IgD-negative memory B cell (primary cell): ENCODE data around the gene MAD2L1BP. TPM values are rescaled to one million over a fixed set of nuclear protein-coding genes. Genes with fewer than 3 reads are reported as not detected.

ENCODE experiments used
- H3K27ac Mint-ChIP-seq, 3 donors: one replicate each; pipeline ENCODE4 v1.8.0; 2020 to 2022; ENCODE audit warnings: mild to moderate bottlenecking in 3 of 3, mixed read lengths in 3 of 3, moderate library complexity in 1 of 3
- H3K27me3 Mint-ChIP-seq: one replicate; pipeline ENCODE4 v1.8.0; 2021; ENCODE audit warnings: mixed read lengths
- H3K36me3 Mint-ChIP-seq: one replicate; pipeline ENCODE4 v1.8.0; 2020; ENCODE audit warnings: mild to moderate bottlenecking, mixed read lengths
- H3K4me1 Mint-ChIP-seq, 3 donors: one replicate each; pipeline ENCODE4 v1.8.0; 2020 to 2022; ENCODE audit warnings: mixed read lengths in 3 of 3, mild to moderate bottlenecking in 1 of 3
- H3K4me3 Mint-ChIP-seq, 4 donors: one replicate each; pipeline ENCODE4 v1.8.0; 2020 to 2022; ENCODE audit warnings: mild to moderate bottlenecking in 4 of 4, mixed read lengths in 4 of 4, moderate library complexity in 3 of 4
- H3K9me3 Mint-ChIP-seq, 3 donors: one replicate each; pipeline ENCODE4 v1.8.0; 2020 to 2021; ENCODE audit warnings: mixed read lengths in 3 of 3, mild to moderate bottlenecking in 1 of 3
- polyA plus RNA-seq: library from polyadenylated mRNA; unstranded; fragments of 300-500 nt; fragmentation: Illumina TruSeq; gene quantifications from one replicate; pipeline ENCODE4 v1.2.3, GENCODE V29; 2021

The MAD2L1BP gene
- polyA plus RNA-seq, 1 donor from 2014 or later = 23.3 TPM

DNA sequence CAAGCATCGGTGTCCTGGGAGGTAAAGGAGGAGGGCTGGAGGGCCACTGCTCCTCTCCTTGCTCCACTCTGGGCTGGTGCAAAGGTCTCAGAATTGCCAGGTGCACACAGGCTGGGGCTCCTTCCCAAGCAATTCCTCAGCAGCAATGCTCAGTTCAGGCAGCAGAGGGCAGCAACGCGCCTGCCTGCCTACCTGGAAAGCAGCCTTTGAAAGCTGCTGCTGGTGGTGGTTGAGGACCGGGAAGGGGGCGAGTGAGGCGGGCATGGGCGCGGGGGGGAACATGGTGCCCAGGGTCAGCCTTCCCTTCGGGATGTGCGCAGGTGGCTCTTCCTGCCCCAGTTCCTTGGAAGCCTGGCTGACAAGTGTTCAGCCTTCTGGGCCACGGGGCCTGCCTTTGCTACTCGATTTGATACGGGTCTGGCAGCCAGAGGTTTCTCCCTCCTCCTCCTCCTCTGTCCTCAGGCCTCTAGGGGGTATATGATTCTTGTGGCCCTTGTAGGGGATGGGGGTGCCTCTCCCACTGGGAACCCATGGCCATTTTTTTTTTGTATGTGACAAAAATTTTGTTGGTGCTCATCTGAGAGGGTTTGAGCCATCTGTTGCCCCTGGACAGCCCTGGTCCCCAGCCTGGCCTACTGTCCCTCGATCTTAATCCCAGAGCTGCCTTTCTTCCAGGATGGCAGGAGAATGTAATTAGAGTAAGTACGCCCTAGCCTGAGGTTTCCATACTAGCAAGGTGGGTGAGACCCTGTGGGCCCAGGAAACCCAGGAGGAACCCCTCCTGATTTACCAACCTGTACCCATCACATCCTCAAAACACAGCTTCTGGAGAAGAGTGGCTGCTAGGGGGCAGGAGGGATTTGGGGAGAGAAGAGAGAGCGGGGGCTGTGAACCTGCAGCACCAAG is 31.9 kb downstream of the MAD2L1BP start:
- Mint-ChIP-seq H3K4me3 (peak overlapping the region in 2 of 4 donors; percentile 12 to 52), H3K9me3 (no peaks in the 10 kb centered on the region), H3K27me3 (no peaks in the 10 kb centered on the region), H3K27ac (peak overlapping the region in 1 of 3 donors; percentile 72), H3K36me3 (peaks cover 1% of the 10 kb centered on the region), H3K4me1 (peaks cover 9 to 13% (median 11%) of the 10 kb centered on the region in 3 donors)

DNA sequence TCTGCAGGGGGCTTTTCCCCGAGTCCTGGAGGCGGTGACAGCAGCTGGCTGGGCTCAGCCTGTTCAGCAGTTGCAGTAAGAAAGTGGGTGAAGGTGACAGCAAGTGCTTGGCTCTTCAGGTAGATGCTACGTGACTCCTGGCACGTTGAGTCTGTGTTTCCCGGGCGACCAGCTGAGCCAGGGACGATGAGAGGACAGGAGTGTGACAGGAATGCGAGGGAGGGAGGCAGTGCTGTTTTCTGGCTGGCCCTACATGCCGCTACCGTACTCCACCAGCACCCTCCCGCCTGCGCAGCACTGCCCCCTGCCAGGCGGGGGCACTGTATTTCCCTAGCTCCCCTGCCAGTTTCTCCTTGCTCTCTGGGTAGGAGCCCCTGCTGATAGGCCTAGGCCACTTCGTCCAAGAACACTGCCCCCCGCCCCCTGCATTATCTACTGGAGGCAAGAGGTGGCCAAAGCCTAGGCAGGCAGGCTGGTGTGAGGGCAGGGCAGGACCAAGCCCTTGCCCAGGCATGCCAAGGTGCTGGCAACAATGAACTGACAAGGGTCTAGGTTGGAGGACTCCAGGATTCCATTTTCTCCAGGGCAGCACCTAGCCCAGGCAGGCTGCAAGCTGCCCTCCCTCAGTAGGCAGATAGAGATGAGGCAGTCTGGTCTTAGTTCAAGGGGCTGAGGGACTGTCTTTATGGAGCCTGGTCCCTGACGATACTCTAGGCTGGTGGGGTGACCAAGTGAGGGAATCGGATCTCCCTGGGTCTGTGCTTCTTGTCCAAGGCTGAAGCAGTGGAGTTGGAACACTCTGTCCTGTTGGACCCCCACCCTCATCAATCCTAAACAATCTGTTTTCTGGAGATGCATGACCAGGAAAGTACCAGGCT is 32.8 kb downstream of the MAD2L1BP start:
- H3K9me3 Mint-ChIP-seq = no peaks in the 10 kb centered on the region
- H3K27me3 Mint-ChIP-seq = no peaks in the 10 kb centered on the region
- H3K4me3 Mint-ChIP-seq = peak overlapping the region in 2 of 4 donors; percentile 65 to 77
- H3K36me3 Mint-ChIP-seq = peaks cover 3% of the 10 kb centered on the region
- H3K27ac Mint-ChIP-seq = no peak overlapping the region
- peaks cover 9 to 13% (median 11%) of the 10 kb centered on the region in 3 donors for H3K4me1 Mint-ChIP-seq

DNA sequence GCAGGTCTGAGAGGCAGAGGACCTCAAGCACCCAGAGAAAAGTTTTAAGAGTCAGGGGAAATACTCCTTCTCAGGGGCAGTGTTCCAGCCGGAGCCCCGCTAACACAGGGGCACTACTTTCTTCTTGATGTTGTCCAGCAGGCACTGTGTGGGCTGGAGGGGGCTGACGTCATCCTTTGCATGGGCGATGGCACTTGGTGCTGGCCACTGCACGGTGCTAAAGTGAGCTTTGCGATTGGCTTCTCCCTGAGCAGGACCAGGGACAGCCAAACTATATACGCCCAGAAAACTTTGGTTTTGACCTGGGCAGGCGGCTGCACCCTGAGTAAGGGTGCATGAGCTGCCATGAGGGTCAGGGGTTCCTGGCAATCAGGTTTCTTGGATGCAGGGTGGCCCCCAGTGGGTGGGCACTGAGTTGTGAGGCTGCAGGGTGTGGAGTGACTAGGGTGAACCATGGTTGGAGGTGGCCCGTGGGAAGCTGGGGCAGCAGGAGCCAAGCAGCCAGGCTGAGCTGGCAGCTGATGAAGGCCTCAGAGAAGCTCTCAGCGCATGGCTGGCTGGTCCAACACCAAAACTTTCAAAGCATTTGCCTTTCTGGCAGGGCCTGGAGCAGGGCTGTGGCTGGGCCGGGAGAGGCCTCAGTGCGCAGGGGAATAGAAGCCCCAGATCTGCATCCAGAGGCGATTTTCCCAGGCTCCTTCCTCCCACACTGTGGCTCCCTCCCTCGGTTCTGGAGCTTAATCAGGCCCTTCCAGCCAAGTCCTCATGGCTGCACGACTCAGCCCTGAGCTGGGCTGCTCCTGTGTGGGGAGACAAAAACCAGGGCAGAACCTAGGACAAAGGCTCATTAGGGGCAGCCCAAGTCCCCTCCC is 33.6 kb downstream of the MAD2L1BP start:
- Mint-ChIP-seq H3K4me3 (no peak overlapping the region), H3K27me3 (no peaks in the 10 kb centered on the region), H3K27ac (no peak overlapping the region), H3K9me3 (no peaks in the 10 kb centered on the region), H3K4me1 (peaks cover 9 to 13% (median 11%) of the 10 kb centered on the region in 3 donors), H3K36me3 (peaks cover 3% of the 10 kb centered on the region)

DNA sequence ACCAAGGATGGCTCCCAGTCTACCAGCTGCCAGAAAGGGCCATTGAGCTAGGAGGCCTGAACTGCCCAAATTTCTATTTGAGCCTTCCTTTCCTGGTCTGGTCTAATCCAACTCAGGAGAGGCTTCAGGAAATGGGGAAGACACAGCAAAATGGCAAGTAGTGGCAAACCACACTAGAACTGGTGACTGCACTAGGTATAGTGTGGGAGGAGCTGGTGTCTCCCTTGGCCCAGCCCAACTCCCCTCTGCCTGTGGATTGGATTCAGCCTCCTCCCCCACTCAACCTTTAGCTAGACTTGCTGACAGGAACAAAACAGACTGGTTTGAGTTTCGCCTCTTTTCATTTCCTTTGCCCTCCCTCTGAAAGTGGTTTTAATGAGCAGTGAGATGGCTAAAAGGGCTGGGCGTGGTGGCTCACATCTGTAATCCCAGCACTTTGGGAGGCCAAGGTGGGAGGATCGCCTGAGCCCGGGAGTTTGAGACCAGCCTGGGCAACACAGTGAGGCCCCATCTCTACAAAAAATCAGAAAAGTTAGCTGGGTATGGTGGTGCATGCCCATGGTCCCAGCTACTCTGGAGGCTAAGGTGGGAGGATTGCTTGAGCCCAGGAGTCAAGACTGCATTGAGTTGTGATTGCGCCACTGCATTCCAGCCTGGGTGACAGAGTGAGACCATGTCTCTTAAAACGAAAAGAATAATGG is 34.4 kb downstream of the MAD2L1BP start:
- Mint-ChIP-seq H3K4me3 (peak overlapping the region in 1 of 4 donors; percentile 49), H3K4me1 (peaks cover 9 to 13% (median 11%) of the 10 kb centered on the region in 3 donors), H3K36me3 (peaks cover 3% of the 10 kb centered on the region), H3K27me3 (no peaks in the 10 kb centered on the region), H3K9me3 (no peaks in the 10 kb centered on the region), H3K27ac (peak overlapping the region in 1 of 3 donors; percentile 81)

DNA sequence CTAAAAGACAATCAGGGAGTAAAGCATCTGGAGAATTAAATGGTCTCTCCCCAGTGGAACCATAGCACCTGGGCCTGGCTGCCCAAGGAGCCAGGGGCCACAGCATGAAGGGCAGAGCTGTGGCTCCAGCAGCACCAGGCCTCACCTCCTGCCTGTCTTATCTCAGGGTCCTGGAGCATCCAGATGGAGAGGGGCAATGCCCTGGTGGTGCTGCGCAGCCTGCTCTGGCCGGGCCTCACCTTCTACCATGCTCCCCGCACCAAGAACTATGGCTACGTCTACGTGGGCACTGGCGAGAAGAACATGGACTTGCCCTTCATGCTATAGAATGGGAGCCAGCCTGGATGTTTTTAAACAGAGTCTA is 35.0 kb downstream of the MAD2L1BP start:
- peak overlapping the region in 1 of 3 donors; percentile 81 for H3K27ac Mint-ChIP-seq
- no peaks in the 10 kb centered on the region for H3K9me3 Mint-ChIP-seq
- peaks cover 3% of the 10 kb centered on the region for H3K36me3 Mint-ChIP-seq
- H3K27me3 Mint-ChIP-seq = no peaks in the 10 kb centered on the region
- H3K4me1 Mint-ChIP-seq = peaks cover 9 to 13% (median 11%) of the 10 kb centered on the region in 3 donors
- H3K4me3 Mint-ChIP-seq = no peak overlapping the region

DNA sequence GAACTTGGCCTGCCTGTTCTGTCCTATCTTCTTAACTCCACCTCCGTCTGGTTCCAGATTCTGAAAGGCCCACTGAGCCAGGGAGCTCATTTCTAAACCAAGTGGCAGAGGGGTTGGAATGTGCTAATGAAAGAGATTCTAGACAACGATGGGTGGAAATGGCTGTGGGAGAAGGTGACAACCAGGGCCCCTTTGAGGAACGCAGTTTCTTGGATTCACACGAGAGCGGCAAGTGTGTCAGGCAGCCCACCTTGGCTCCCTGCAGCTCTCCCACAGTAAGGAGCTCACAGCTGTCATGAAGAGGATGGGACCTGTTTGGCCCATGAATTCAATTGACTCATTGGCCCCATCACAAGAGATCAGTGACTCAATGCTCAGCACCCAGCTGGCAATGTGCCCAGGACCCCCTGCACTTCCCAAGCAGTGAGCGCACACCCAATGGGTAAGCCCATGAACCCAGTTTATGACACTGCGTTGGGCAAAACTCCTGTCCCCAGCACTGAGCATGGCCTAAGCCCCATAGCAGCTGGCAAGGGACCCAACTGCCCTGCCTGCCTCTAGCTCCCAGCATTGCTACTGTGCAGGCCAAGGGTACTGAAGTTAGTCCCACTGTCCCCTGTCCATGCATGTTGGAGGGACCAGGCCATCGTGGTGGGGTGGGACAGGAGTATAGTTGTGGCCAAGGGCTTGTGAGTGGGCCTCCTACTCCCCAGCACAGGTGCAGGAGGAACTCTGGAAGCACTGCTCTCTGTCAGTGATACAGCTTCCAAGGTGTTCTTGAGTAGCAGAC is 35.6 kb downstream of the MAD2L1BP start:
- peak overlapping the region in 1 of 4 donors; percentile 2 for H3K4me3 Mint-ChIP-seq
- H3K27me3 Mint-ChIP-seq = no peaks in the 10 kb centered on the region
- H3K4me1 Mint-ChIP-seq = peaks cover 9 to 13% (median 11%) of the 10 kb centered on the region in 3 donors
- peak overlapping the region in 1 of 3 donors; percentile 12 for H3K27ac Mint-ChIP-seq
- H3K9me3 Mint-ChIP-seq = no peaks in the 10 kb centered on the region
- H3K36me3 Mint-ChIP-seq = peaks cover 3% of the 10 kb centered on the region

DNA sequence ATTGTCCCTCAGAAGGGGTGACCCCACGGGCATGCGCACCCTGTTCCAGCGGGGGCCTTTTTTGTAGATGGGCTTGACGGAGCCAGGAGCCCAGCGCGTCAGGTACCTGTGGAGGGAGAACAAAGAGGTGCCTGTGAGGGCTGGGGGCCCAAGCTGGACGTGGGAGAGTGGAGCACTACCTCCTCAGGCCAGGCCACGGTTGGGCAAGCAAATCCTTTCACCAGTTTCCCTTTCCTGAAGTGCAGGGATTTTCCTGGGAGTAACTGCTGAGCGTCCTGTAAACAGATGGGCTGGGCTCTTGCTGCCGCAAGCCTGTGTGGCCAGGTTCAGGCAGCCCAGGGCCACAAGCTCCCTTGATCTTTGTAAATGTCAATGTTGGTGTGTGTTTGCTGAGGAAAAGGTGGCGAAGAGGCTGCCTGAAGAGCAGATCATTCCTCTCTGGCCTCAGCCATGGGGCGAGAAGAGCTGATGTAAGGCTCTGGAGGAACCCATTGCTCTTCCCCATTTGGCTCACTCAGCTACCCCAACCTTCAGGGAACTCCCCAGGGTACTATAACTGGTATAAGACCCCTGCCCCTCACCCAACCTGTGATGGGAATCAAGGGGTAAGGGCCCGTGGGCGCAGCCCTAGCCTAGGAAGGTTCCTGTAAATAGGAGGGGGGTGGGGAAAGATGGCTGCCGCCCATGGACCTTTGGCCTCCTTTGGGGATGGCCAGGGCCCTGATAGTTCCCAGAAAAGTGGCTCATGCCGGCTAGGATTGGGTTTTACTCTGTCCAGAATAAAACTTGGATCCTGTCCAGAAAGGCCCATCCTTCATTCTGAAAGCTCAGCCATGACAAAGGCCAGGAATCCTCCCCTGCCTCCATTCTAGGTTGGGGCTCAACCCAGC is 36.4 kb downstream of the MAD2L1BP start:
- H3K4me3 Mint-ChIP-seq = no peak overlapping the region
- peaks cover 9 to 12% (median 11%) of the 10 kb centered on the region in 3 donors for H3K4me1 Mint-ChIP-seq
- H3K9me3 Mint-ChIP-seq = no peaks in the 10 kb centered on the region
- peaks cover 3% of the 10 kb centered on the region for H3K36me3 Mint-ChIP-seq
- no peak overlapping the region for H3K27ac Mint-ChIP-seq
- H3K27me3 Mint-ChIP-seq = no peaks in the 10 kb centered on the region

DNA sequence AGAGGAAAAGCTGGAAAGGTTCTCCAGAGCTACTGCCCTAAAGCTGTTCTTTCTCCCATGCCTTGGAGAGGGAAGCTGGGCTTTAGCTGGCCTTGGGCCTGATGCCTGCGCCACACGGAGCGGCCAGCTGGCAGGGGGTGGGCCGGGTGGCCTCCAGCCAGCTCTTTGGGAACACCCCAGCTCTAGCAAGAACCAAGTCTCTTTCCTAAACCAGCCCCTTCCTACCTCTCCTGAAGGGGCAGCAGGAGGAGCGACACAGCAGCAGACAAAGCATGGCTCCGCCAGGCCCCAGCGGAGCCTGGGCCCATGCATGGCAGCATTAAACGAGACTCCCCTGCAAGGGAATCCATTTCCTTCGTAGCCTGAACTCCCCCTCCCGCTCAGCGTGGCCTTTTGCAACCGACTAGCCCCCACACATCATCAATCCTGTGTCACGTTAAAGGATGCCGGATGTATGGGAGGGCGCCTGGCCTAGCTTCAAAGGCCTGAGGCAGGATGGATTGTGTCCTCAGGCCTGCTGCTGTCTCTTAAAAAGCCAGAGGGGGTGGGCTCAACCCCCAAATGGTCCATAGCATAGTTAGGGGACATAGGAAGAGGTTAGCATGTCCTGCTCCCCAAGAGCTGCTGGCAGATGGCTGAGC is 37.9 kb downstream of the MAD2L1BP start:
- Mint-ChIP-seq H3K27ac (peak overlapping the region in 1 of 3 donors; percentile 89), H3K9me3 (no peaks in the 10 kb centered on the region)

DNA sequence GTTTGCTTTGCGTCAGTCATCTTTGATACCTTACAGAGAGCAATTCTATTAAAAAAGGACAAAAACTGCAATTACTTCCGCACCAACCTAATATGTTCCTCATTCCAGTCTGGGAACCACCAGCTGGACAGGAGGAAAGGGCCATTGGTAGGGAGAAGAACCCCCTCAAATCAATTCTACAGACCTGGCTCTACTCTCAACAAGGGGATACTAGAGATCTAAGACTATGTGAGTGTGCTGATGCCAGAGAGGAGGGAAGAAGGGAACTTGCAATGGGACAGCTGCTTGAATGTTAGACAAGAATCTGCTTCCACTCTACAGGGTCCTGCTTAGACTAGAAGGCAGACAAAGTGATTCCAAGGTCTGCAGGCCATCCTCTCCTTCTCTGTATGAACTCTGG is 38.7 kb downstream of the MAD2L1BP start:
- H3K27me3 Mint-ChIP-seq = no peaks in the 10 kb centered on the region
- peaks cover 0 to 2% (median 0%) of the 10 kb centered on the region in 3 donors for H3K4me1 Mint-ChIP-seq
- H3K27ac Mint-ChIP-seq = no peak overlapping the region
- peaks cover 3% of the 10 kb centered on the region for H3K36me3 Mint-ChIP-seq
- H3K9me3 Mint-ChIP-seq = no peaks in the 10 kb centered on the region
- no peak overlapping the region for H3K4me3 Mint-ChIP-seq

More for the DNA sequence above, 37.9 kb downstream of the MAD2L1BP start:
- H3K4me3 Mint-ChIP-seq = no peak overlapping the region
- no peaks in the 10 kb centered on the region for H3K27me3 Mint-ChIP-seq
- H3K36me3 Mint-ChIP-seq = peaks cover 3% of the 10 kb centered on the region
- H3K4me1 Mint-ChIP-seq = no peaks in the 10 kb centered on the region

DNA sequence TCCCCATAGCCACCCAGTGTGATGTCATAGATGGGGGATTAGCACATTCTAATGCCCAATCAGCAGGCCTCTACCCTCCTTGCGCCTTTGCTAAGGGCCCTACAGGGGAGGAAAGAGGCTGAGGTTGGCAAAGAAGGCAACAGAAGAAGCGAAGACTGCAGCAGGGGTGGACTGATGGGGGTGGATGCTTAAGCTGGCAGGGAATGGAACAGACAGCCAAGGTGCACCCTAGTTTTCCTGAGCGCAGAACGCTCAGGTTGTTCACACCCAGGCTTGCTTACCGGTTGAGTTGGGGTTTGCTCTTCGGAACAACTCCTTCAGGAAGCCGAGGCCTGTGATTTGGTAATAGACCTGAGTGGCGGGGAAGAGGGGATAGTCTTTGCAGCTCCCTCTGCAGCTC is 39.3 kb downstream of the MAD2L1BP start:
- Mint-ChIP-seq H3K27ac (no peak overlapping the region), H3K4me3 (no peak overlapping the region), H3K36me3 (peaks cover 5% of the 10 kb centered on the region), H3K4me1 (peaks cover 0 to 2% (median 0%) of the 10 kb centered on the region in 3 donors), H3K27me3 (no peaks in the 10 kb centered on the region), H3K9me3 (no peaks in the 10 kb centered on the region)

DNA sequence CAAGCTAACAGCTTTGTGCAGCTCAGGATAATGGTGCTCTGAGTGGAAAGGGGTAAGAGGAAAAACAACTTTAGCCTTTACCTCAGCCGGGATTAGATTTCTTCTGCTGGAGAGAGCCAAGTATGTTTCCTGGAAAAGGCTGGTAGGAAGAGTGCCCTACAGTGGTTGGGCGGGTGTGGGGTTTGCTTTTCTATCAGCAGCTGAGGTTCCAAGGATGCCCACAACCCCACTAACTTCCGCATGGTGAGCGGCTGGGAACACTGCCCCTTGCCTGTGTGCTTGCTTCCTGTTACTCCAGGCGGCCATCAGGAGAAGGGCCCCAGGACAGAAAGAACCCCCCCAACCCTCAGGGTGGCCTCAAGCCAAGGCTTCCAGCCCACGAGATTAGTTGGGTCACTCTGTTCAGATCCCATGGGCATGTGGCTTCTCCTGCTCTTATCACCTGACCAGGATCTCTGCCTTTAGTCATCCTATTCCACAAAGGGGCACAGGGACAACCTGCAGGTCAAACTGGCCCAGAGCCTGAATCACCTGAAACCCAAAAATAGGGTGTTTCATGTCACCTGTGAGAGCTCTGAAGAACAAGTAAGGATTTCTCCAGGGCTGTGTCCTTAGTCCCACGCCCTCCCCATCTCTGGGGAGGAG is 41.4 kb downstream of the MAD2L1BP start:
- no peaks in the 10 kb centered on the region for H3K9me3 Mint-ChIP-seq
- no peak overlapping the region for H3K27ac Mint-ChIP-seq
- H3K4me1 Mint-ChIP-seq = peaks cover 2 to 7% (median 3%) of the 10 kb centered on the region in 3 donors
- peaks cover 3% of the 10 kb centered on the region for H3K36me3 Mint-ChIP-seq
- H3K4me3 Mint-ChIP-seq = no peak overlapping the region
- H3K27me3 Mint-ChIP-seq = no peaks in the 10 kb centered on the region

DNA sequence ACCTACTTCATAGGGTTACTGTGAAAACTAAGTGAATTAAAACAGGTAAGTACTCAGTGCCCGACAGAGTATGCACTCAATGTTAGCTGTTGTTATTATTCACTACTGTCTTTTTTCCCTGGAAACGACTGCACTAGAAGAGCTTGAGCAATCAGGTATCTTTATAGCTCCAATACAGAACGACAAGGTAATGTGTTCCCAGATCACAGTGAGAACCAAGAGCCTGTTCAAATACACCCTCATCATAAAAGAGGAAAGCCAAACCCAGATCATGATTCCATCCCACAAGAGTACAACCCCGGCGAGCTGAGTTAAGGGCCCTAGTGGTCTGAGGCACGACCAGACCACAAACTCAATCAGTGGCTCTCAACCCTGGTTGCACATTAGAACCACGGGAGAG is 42.1 kb downstream of the MAD2L1BP start:
- no peak overlapping the region for H3K27ac Mint-ChIP-seq
- H3K27me3 Mint-ChIP-seq = no peaks in the 10 kb centered on the region
- H3K36me3 Mint-ChIP-seq = peaks cover 3% of the 10 kb centered on the region
- H3K9me3 Mint-ChIP-seq = no peaks in the 10 kb centered on the region
- H3K4me1 Mint-ChIP-seq = peaks cover 5 to 11% (median 8%) of the 10 kb centered on the region in 3 donors
- no peak overlapping the region for H3K4me3 Mint-ChIP-seq
